Omental fat pad (tissue), 4 donors: Measurements from ENCODE around the gene SFTPA2. TPM values are rescaled to one million over a fixed set of nuclear protein-coding genes. Genes with fewer than 3 reads are reported as not detected.
"Not testable (repeated sequence)": the region's sequence is repeated elsewhere in the genome, so short reads cannot be mapped to it uniquely, and the experiment has no call there.

Source experiments
- ATAC-seq: fragments of 150-250 bp; one replicate; pipeline ENCODE4 v1.9.1; 2016; ENCODE audit warnings: mild to moderate bottlenecking, moderate library complexity; ENCODE audit not compliant: low FRiP score
- DNase-seq: peaks from one replicate; pipeline ENCODE4 v3.0.0-alpha.2; 2019; ENCODE audit warnings: low spot score
- CTCF ChIP-seq, 3 donors: fragments of 450-650 bp; IDR thresholded peaks; one replicate each; pipeline ENCODE4 v1.5.1; 2016 to 2017; ENCODE audit warnings: antibody characterized with exemption in 3 of 3, mild to moderate bottlenecking in 3 of 3, moderate library complexity in 2 of 3
- total RNA-seq, 4 donors: library from RNA; depleted of rRNA; stranded (reverse); fragments of >200 nt; gene quantifications; one replicate each; pipeline ENCODE4 v1.1.0, GENCODE V29; 2016

SFTPA2 gene
- under 1 TPM in 1 of 4 donors, not detected in 3; 0.25 TPM for total RNA-seq

- TF ChIP-seq CTCF (IDR thresholded peaks at IDR 0.05), result no peak
- no peak for DNase-seq
- ATAC-seq, result no peak
Observed at GRCh38 chr10:79560160-79560709, at the start of gene SFTPA2. Gene SFTPA2 (minus strand): TSS chr10:79560407. CDS start chr10:79559483, 924 bp downstream.

- DNase-seq (no peak), ATAC-seq (no peak)
- TF ChIP-seq CTCF (IDR thresholded peaks at IDR 0.05), result no peak
Observed at GRCh38 chr10:79608505-79609375, 48.5 kb upstream of the SFTPA2 start.

- ATAC-seq, result no peak
- DNase-seq, result no peak
- no peak for TF ChIP-seq CTCF (IDR thresholded peaks at IDR 0.05)
Observed at GRCh38 chr10:79605308-79605707, 45.1 kb upstream of the SFTPA2 start.

GRCh38 chr10:79604294-79604693, 44.1 kb upstream of the SFTPA2 start:
- DNase-seq (no peak), ATAC-seq (no peak)
- TF ChIP-seq CTCF (IDR thresholded peaks at IDR 0.05), result no peak

- no peak for ATAC-seq
- no peak for TF ChIP-seq CTCF (IDR thresholded peaks at IDR 0.05)
- no peak for DNase-seq
Observed at GRCh38 chr10:79602953-79603352, 42.7 kb upstream of the SFTPA2 start.

GRCh38 chr10:79601939-79602338, 41.7 kb upstream of the SFTPA2 start:
- ATAC-seq, result no peak
- TF ChIP-seq CTCF (IDR thresholded peaks at IDR 0.05), result no peak
- DNase-seq, result no peak

- ATAC-seq, DNase-seq: not testable (repeated sequence)
Observed at GRCh38 chr10:79599644-79600043, 39.4 kb upstream of the SFTPA2 start.
